Measurements from ENCODE around the gene ZBTB7A. TPM values are rescaled to one million over a fixed set of nuclear protein-coding genes. Genes with fewer than 3 reads are reported as not detected.

ZBTB7A gene
- total RNA-seq, 4 donors from 2014 or later = 64.9 to 97.7 (median 86.7) TPM

GRCh38 chr19:4035018-4035566, 31.6 kb downstream of the ZBTB7A start:
- no peaks in the 10 kb centered on the region for H3K9me3 ChIP-seq
- H3K27ac ChIP-seq = peak overlapping the region; percentile 56 to 87 (median 72)
- H3K4me3 ChIP-seq = no peak overlapping the region
- WGBS, 2 donors = 62 to 90% methylated on average over 9 to 19 of the region's 19 CpGs
- TF ChIP-seq POLR2A (IDR thresholded peaks at IDR 0.05) (no peak), EP300 (IDR thresholded peaks at IDR 0.05) (no peak), CTCF (IDR thresholded peaks at IDR 0.05) (no peak)
- peaks cover 0 to 68% (median 29%) of the 10 kb centered on the region in 4 donors for H3K4me1 ChIP-seq
- no peaks in the 10 kb centered on the region for H3K27me3 ChIP-seq
- DNase-seq (ENCODE audit: low spot score in 2 of 2) = no peak
- H3K36me3 ChIP-seq = peaks cover 0 to 74% (median 8%) of the 10 kb centered on the region in 3 donors

- 41 to 56% methylated on average over 19 to 20 of the region's 34 CpGs for WGBS, 2 donors
These were observed 32.4 kb downstream of the ZBTB7A start for GRCh38 chr19:4034048-4035017.

GRCh38 chr19:4033028-4033956, 33.4 kb downstream of the ZBTB7A start:
- H3K27ac ChIP-seq = peak overlapping the region; percentile 34 to 87 (median 72)
- 81 to 86% methylated on average over 40 to 63 of the region's 63 CpGs for WGBS, 2 donors
- no peak overlapping the region for H3K4me3 ChIP-seq
- H3K9me3 ChIP-seq = no peaks in the 10 kb centered on the region
- peaks cover 5 to 86% (median 21%) of the 10 kb centered on the region in 3 donors for H3K36me3 ChIP-seq
- peaks cover 0 to 60% (median 29%) of the 10 kb centered on the region in 4 donors for H3K4me1 ChIP-seq
- no peak for DNase-seq (ENCODE audit: low spot score in 2 of 2)
- no peaks in the 10 kb centered on the region for H3K27me3 ChIP-seq
- TF ChIP-seq POLR2A (IDR thresholded peaks at IDR 0.05) (no peak), EP300 (IDR thresholded peaks at IDR 0.05) (no peak), CTCF (IDR thresholded peaks at IDR 0.05) (no peak)

More at GRCh38 chr19:4034048-4035017, 32.4 kb downstream of the ZBTB7A start:
- DNase-seq (ENCODE audit: low spot score in 2 of 2) = no peak
- Histone ChIP-seq H3K4me3 (no peak overlapping the region), H3K27me3 (no peaks in the 10 kb centered on the region), H3K4me1 (peaks cover 0 to 68% (median 29%) of the 10 kb centered on the region in 4 donors), H3K9me3 (no peaks in the 10 kb centered on the region), H3K27ac (peak overlapping the region; percentile 56 to 87 (median 72)), H3K36me3 (peaks cover 0 to 82% (median 11%) of the 10 kb centered on the region in 3 donors)
- no peak for TF ChIP-seq CTCF (IDR thresholded peaks at IDR 0.05)
- TF ChIP-seq EP300 (IDR thresholded peaks at IDR 0.05) = peak in 1 of 2 donors; percentile 54

GRCh38 chr19:4032436-4032835, 34.3 kb downstream of the ZBTB7A start:
- TF ChIP-seq CTCF (IDR thresholded peaks at IDR 0.05) (no peak), POLR2A (IDR thresholded peaks at IDR 0.05) (no peak), EP300 (IDR thresholded peaks at IDR 0.05) (no peak)
- peaks cover 0 to 54% (median 29%) of the 10 kb centered on the region in 4 donors for H3K4me1 ChIP-seq
- H3K36me3 ChIP-seq = peaks cover 5 to 86% (median 21%) of the 10 kb centered on the region in 3 donors
- no peak for DNase-seq (ENCODE audit: low spot score in 2 of 2)
- H3K27ac ChIP-seq = peak overlapping the region; percentile 27 to 87 (median 71)
- 28 to 40% methylated on average over 11 to 16 of the region's 16 CpGs for WGBS, 2 donors
- H3K27me3 ChIP-seq = no peaks in the 10 kb centered on the region
- H3K4me3 ChIP-seq = no peak overlapping the region
- no peaks in the 10 kb centered on the region for H3K9me3 ChIP-seq

All from tibial nerve (tissue), 4 donors.